G401.6 (cell line): ENCODE results near the gene ATRX.
"Not testable (repeated sequence)": the region's sequence is repeated elsewhere in the genome, so short reads cannot be mapped to it uniquely, and the experiment has no call there.

Experiments
- FAIRE-seq: peaks from 2 replicates; lab custom pipeline; 2012; peaks lifted over from hg19 to GRCh38; lab: Jason Lieb, UNC

The ATRX gene

GRCh38 chrX:77731821-77732419 lies 54.1 kb downstream of the ATRX start:
- no peak for FAIRE-seq

DNA sequence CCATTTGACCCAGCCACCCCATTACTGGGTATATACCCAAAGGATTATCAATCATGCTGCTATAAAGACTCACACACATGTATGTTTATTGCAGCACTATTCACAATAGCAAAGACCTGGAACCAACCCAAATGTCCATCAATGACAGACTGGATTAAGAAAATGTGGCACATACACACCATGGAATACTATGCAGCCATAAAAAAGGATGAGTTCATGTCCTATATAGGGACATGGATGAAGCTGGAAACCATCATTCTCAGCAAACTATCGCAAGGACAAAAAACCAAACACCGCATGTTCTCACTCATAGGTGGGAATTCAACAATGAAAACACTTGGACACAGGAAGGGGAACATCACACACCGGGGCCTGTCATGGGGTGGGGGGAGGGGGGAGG lies 59.9 kb downstream of the ATRX start:
- FAIRE-seq, result not testable (repeated sequence)

GRCh38 chrX:77723681-77724080 lies 62.3 kb downstream of the ATRX start:
- no peak for FAIRE-seq

DNA sequence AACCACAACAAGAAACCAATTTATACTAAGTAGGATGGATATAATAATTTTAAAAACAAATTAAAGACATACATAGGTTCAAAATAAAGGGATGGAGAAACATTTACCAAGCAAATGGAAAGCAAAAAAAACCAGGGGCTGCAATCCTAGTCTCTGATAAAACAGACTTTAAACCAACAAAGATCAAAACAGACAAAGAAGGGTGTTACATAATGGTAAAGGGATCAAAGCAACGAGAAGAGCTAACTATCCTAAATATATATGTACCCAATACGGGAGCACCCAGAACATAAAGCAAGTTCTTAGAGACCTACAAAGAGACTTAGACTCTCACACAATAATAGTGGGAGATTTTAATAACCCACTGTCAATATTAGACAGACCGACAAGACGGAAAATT lies 66.6 kb downstream of the ATRX start:
- no peak for FAIRE-seq

GRCh38 chrX:77704881-77705280 lies 81.1 kb downstream of the ATRX start:
- no peak for FAIRE-seq

DNA sequence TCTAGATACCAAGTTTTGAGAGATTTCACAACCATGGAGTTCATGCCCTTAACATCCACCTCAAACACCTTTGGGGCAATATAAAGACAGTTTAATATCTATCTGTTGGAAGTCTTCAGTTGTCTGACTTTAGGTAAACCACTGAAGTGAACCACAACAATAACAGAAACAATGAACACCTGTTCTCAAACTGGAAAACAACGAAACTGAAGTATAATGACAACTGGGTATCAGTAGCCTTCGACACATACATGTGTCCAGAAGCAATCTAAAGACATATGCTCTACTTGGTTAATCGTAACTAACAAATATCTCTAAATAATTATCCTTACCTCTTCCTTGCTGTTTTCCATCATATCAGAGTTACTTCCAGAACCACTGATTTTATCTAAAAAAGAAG lies 87.8 kb downstream of the ATRX start:
- no peak for FAIRE-seq

DNA sequence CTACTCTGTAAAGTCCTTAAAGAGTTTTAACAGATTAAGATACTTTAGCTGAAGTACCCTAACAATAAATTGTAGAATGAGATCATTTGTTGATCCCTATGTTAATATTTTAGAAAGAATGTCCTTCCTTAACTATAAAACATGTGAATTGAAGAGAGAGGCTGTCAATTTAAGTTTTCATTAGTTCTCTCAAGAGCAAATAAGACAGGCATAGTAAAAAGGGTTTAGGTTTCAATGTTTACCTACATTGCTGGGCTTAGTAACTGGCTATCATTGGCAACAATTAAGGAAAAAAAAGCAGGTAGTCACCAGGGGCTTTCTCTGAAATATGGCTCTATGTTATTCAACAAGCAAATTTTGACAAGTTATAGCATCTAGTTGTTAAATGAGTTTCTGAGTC lies 91.5 kb downstream of the ATRX start:
- no peak for FAIRE-seq

DNA sequence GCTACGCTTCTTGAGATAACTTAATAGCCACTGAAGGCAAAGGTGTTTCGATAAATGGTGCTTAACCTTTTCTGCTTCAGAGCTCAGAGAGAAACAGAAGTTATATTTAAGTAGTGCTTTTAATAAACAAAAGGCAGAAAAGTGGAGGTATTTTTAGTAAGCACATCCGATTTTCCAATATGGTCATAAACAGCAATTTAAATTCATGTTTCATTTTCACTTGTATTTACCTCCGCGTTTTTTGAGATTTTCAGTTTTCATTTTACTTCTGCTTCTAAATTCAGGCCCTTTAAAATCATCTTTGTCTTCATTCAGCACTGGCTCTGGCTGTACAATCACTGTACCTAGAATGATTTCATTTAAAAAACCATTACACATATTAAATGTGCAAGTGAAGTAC lies 92.4 kb downstream of the ATRX start:
- no peak for FAIRE-seq

DNA sequence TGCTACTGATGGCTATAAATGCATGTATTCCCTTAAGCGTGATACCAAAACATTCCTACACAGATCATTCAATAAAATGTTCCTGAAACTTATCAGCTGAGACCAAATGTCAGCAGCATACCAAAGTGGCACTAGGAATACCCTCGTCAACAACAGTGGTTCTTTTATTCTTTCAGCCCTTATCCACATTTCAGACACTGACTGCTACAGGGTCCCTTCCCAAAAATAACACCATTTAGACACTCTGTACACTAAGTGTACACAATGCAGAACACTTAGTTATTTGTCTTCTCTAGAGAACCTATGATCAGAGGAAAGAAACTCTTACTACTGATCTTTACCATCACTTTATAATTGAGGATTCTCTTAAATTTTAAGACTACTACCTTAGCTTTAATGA lies 94.1 kb downstream of the ATRX start:
- no peak for FAIRE-seq

DNA sequence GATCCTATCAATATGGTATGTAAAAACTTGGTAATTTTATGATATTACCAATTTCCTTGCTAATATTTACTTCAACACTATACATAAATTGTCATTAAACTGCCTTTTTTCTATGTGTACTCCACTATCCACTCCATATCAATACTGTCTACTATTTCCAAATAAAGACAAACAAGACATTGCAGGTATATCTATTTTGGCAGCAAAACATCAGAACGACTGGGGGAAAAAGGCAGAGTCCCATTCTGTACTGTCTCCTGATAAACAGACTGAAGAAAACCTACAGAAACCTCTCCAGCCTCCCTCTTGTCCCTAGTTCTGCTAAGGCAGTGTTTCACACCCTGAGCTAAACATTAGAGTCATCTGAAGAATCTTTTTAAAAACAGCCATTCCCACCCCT lies 96.6 kb downstream of the ATRX start:
- FAIRE-seq, result no peak

DNA sequence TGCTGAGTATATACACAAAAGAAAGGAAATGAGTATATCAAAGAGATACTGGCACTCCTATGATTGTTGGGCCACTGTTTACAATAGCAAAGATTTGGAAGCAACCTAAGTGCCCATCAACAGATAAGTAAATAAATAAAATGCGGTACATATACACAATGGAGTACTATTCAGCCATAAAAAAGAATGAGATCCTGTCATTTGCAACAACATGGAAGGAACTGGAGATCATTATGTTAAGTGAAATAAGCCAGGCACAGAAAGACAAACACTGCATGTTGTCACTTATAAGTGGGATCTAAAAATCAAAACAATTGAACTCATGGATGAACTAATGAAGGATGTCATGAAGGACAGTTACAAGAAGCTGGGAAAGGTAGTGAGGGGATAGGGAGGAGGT lies 100.3 kb downstream of the ATRX start:
- FAIRE-seq, result not testable (repeated sequence)

DNA sequence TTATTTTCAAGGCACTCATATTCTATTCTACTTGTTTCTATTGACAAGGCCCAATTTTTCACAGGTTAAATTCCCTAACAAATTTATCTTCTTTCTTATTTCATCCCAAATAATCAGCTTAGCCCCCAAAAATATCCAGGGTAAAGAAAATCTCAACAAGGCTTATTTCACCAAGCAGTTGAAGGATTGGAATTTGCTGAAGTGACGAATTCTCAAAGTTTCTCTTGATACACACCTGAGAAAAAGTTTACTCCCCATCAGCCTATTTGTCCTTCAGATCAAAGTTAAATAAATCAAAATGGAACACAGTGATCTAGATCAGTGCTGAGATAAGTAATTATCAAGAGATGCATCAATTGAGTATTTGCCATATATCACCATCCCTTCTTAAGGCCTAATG lies 106.9 kb downstream of the ATRX start:
- no peak for FAIRE-seq

- FAIRE-seq, result no peak
Observed at GRCh38 chrX:77675986-77676385, 110.0 kb downstream of the ATRX start.

DNA sequence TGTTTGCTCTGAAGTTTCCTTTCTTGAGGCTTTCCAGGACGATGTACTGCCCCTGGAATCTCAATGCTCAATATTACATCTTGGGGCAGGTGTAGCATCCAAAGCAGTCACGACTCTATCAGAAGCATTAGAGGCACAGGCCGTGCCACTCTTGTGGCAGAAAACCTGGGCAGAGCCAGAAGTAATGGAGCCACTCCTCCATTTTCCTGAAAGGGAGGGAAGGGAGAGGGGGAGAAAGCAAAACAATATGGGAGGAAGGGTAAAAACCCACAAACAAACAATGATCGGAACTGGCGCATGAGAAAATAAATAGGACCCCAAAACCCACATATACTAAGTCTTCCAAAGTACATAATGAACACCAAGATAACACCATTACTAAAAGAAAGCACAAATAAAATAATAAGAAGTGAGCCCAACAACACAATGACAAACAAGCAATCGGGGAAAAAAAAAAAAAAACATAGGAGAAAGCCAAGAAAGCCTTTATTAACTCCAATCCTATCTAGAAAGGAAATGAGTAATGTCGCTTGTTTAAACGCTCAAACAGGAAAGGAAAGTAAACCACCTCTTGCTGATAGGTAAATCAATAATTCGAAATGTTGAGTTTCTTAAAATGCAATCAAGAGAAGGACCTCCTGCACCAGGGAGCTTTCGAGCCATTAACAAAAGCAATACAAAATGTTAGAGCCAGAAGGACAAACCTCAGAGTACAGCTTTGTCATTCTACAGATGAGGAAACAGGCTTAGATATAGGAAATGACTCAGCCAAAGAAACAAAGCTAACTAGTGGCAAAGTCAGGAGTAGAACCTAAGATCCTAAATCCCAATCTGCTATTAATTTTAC lies 117.4 kb downstream of the ATRX start:
- FAIRE-seq, result no peak

DNA sequence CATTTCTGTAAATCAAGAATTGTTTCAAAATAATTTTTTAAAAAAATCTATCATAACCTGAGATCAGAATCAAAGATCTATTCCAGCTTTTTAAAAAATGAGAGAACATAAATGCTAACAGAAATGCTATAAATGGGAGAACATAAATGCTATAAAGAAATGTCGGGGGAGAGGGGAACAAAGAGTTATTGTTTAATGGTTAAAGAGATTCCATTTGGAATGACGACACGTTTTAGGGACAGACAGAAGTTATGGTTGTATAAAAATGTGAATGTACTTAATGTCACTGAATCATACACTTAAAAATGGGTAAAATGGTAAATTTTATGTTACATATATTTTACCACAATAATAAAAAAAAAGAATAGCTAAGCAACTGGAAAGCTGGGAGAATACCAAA lies 127.1 kb downstream of the ATRX start:
- no peak for FAIRE-seq

GRCh38 chrX:77652095-77652494 lies 133.9 kb downstream of the ATRX start:
- no peak for FAIRE-seq

GRCh38 chrX:77640702-77641101 lies 145.3 kb downstream of the ATRX start:
- FAIRE-seq, result no peak

DNA sequence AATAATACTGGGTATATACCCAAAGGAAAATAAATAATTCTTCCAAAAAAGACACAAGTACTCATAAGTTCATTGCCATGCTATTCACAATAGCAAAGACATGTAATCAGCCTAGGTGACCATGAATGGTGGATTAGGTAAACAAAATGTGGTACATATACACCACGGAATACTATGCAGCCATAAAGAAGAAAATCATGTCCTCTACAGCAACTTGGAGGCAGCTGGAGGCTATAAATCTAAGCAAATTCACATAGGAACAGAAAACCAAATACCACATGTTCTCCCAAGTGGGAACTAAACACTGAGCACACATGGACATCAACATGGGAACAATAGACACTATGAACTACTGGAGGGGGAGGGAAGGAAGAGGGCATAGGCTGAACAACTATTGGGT lies 146.2 kb downstream of the ATRX start:
- no peak for FAIRE-seq

GRCh38 chrX:77638397-77638796 lies 147.6 kb downstream of the ATRX start:
- FAIRE-seq, result no peak

- no peak for FAIRE-seq
Observed at GRCh38 chrX:77635373-77635772, 150.6 kb downstream of the ATRX start.

DNA sequence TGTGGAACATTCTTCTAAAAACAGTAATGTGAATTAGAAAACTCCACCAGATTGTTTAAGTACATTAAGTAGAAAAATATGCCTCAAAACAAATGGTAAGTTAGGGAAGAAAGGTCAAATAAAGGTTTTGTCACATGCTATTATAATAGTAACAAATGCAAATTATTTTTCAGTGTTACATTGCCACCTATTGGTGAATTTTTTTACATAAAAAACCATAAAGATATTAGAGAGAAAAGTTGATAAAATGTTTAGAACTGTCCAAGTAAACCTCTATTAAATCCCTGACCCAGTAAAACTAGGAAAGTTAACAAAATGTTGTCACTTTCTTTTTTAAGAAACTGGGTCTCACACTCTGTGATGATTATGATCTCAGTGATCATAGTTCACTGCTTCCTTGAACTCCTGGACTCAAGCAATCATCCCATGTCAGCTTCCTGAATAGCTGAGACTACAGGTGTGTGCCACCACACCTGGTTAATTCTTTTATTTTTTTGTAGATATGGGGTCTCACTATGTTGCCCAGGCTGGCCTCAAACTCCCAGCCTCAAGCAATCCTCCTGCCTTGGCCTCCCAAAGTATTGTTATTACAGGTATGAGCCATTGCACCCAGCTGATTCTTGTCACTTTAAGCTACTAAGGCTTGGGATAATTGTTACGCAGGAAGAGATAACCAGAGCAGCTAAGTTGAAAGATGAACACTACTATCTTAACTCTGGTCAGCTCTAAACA lies 157.6 kb downstream of the ATRX start:
- FAIRE-seq, result no peak

DNA sequence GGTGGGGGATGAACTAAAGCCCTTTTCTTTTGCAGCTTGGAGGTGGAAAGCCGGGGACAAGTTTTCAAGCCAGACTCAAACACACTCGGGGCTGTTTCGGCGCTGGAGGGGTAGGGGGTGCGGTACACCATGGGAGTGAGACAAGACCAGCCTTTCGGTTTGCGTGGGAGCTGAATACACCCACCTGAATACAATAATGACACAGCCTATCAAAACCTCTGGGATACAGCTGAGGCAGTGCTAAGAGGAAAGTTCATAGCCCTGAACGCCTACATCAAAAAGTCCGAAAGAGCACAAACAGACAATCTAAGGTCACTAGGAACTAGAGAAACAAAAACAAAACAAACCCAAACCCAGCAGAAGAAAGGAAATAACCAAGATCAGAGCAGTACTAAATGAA lies 163.3 kb downstream of the ATRX start:
- no peak for FAIRE-seq

GRCh38 chrX:77622233-77622632 lies 163.8 kb downstream of the ATRX start:
- FAIRE-seq, result no peak
